GM12865 (cell line): ENCODE measurements around the gene VLDLR.

ENCODE experiments used
- DNase-seq: peaks from one replicate; pipeline ENCODE4 v3.0.0; 2010; ENCODE audit warnings: low read depth
- H3K4me3 ChIP-seq: 2 replicates; pipeline ENCODE4 v1.5.1; 2011; ENCODE audit warnings: mild to moderate bottlenecking, low read depth, low read length, control low read depth
- TF ChIP-seq, protein P1 (sequence below): IDR thresholded peaks from 2 replicates; pipeline ENCODE4 v1.5.1; 2011; ENCODE audit warnings: low read length, control low read depth, low read depth, inconsistent platforms; ENCODE audit not compliant: insufficient read depth; ENCODE audit errors: missing control alignments

The VLDLR gene

DNA sequence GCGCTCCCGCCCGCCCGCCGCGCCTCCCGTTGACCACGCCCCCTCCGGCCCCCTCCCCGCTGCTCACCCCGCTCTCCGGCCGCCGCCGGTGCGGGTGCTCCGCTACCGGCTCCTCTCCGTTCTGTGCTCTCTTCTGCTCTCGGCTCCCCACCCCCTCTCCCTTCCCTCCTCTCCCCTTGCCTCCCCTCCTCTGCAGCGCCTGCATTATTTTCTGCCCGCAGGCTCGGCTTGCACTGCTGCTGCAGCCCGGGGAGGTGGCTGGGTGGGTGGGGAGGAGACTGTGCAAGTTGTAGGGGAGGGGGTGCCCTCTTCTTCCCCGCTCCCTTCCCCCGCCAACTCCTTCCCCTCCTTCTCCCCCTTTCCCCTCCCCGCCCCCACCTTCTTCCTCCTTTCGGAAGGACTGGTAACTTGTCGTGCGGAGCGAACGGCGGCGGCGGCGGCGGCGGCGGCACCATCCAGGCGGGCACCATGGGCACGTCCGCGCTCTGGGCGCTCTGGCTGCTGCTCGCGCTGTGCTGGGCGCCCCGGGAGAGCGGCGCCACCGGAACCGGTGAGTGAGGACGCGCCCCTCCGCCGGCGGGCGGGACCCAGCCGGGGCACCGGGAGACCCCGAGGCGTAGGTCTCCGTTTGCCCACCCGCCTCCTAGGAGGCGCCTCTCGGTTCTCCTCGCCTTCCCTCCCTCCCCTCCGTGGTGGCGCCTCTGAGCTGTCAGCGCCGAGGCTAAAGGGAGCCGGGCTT lies at the start of gene VLDLR:
Gene VLDLR, plus strand, starts transcription at position 66 of the 739 bp plus-strand sequence. Its CDS starts 403 bp downstream, at position 469.
- peak within 1 kb of the TSS; percentile 82 for H3K4me3 ChIP-seq
- peak; percentile 33 for DNase-seq
- TF ChIP-seq, protein P1, sequence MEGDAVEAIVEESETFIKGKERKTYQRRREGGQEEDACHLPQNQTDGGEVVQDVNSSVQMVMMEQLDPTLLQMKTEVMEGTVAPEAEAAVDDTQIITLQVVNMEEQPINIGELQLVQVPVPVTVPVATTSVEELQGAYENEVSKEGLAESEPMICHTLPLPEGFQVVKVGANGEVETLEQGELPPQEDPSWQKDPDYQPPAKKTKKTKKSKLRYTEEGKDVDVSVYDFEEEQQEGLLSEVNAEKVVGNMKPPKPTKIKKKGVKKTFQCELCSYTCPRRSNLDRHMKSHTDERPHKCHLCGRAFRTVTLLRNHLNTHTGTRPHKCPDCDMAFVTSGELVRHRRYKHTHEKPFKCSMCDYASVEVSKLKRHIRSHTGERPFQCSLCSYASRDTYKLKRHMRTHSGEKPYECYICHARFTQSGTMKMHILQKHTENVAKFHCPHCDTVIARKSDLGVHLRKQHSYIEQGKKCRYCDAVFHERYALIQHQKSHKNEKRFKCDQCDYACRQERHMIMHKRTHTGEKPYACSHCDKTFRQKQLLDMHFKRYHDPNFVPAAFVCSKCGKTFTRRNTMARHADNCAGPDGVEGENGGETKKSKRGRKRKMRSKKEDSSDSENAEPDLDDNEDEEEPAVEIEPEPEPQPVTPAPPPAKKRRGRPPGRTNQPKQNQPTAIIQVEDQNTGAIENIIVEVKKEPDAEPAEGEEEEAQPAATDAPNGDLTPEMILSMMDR = no peak

DNA sequence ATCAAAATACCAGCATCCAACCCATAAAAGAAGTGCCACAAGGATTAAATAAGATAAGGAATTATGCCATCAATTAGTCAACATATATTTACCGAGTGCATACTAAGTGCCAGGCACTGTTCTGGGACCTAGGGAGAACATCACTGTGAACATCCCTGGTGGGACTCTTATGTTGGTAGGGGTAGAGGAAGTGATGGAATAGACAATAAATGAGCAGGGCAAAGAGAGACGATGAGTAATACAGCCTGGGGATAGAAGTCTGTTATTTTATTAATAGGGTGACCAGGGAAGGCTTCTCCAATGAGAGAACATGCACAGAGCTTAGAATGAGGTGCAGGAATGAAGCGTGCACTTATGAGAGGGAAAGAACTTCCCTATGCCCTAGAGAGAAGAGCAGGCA lies 47.4 kb upstream of the VLDLR start:
- H3K4me3 ChIP-seq = no peak overlapping the region
- no peak for DNase-seq
- TF ChIP-seq, protein P1 = no peak

DNA sequence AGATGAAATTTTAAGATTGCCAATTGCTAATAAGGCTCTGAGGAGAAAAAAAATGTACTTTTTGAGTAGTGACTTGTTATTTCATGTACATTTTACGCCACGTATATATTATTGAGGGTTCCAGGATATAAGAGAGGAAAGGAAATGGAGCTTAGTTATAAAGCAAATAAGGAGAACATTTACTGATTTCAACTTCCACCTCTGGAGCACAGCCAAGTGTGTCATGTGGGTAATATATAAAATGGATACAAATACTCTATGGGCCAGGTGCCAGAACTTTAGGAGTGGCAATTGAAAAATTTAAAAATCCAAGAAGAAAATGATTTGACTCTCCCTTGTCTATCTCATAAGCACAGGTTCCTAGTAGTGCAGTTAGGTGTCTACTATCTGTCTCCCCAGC lies 45.0 kb upstream of the VLDLR start:
- no peak overlapping the region for H3K4me3 ChIP-seq
- DNase-seq = no peak
- TF ChIP-seq, protein P1 = no peak

- DNase-seq = no peak
- no peak overlapping the region for H3K4me3 ChIP-seq
- TF ChIP-seq, protein P1 = no peak
Measured at GRCh38 chr9:2583308-2584013, 38.1 kb upstream of the VLDLR start.

DNA sequence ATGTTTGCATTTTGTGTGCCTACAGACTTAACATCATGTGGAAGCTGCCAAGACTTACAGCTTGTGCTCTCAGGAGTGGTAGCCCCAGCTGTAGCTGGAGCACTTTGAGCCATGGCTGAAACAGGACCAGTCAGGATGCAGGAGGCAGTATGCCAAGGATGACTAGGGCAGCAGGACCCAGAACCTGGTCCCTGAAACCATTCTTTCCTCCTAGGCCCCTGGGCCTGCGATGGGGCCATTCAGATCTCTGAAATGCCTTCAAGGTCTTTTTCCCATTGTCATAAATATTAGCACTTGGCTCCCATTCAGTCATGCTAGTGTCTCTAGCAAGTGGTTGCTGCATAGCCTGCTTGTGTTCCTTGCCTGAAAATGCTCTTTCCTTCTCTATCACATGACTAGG lies 29.6 kb upstream of the VLDLR start:
- no peak overlapping the region for H3K4me3 ChIP-seq
- TF ChIP-seq, protein P1 = no peak
- DNase-seq = no peak

GRCh38 chr9:2593744-2594143 lies 27.8 kb upstream of the VLDLR start:
- TF ChIP-seq, protein P1 = no peak
- DNase-seq = no peak
- H3K4me3 ChIP-seq = no peak overlapping the region
